HG03469 (cell line): ENCODE measurements around the gene PDPK1.
"Not testable (repeated sequence)": the region's sequence is repeated elsewhere in the genome, so short reads cannot be mapped to it uniquely, and the experiment has no call there.

Source experiments
- ATAC-seq: cut with Tn5 transposase; IDR thresholded peaks from one replicate; pipeline ENCODE4 v1.9.1; 2021; ENCODE audit warnings: mild to moderate bottlenecking, moderate library complexity, moderate number of reproducible peaks; ENCODE audit not compliant: unreplicated experiment

Gene PDPK1

GRCh38 chr16:2520784-2521531, 16.9 kb upstream of the PDPK1 start:
- ATAC-seq: no peak

- ATAC-seq: no peak
Measured at GRCh38 chr16:2523801-2524231, 14.0 kb upstream of the PDPK1 start.

- no peak for ATAC-seq
Measured at GRCh38 chr16:2524339-2524938, 13.4 kb upstream of the PDPK1 start.

- ATAC-seq: no peak
Measured at GRCh38 chr16:2526135-2526534, 11.7 kb upstream of the PDPK1 start.

- ATAC-seq: no peak
Measured at GRCh38 chr16:2527071-2527783, 10.6 kb upstream of the PDPK1 start.

- no peak for ATAC-seq
Measured at GRCh38 chr16:2527784-2528100, 10.1 kb upstream of the PDPK1 start.

- ATAC-seq: no peak
Measured at GRCh38 chr16:2528161-2529060, 9.4 kb upstream of the PDPK1 start.

GRCh38 chr16:2529061-2529931, 8.5 kb upstream of the PDPK1 start:
- no peak for ATAC-seq

- no peak for ATAC-seq
Measured at GRCh38 chr16:2529961-2530628, 7.7 kb upstream of the PDPK1 start.

GRCh38 chr16:2530629-2531318, 7.0 kb upstream of the PDPK1 start:
- ATAC-seq: no peak

GRCh38 chr16:2531371-2531695, 6.5 kb upstream of the PDPK1 start, which contains the start of gene CEMP1:
TSS of gene CEMP1 (minus strand) at chr16:2531408. CDS start at chr16:2531073, 335 bp downstream.
- ATAC-seq: no peak

- peak; percentile 72 for ATAC-seq
Measured at GRCh38 chr16:2531696-2532493, 5.9 kb upstream of the PDPK1 start.

GRCh38 chr16:2532494-2533141, 5.2 kb upstream of the PDPK1 start:
- no peak for ATAC-seq

- not testable (repeated sequence) for ATAC-seq
Measured at GRCh38 chr16:2533142-2533755, 4.6 kb upstream of the PDPK1 start.

- ATAC-seq: no peak
Measured at GRCh38 chr16:2533912-2534311, 3.9 kb upstream of the PDPK1 start.

GRCh38 chr16:2534335-2534734, 3.5 kb upstream of the PDPK1 start:
- not testable (repeated sequence) for ATAC-seq

- no peak for ATAC-seq
Measured at GRCh38 chr16:2535625-2536013, 2.2 kb upstream of the PDPK1 start.
